Stomach smooth muscle (tissue), 2 donors: Measurements from ENCODE around the gene MAGOH.
"Not testable (repeated sequence)": the region's sequence is repeated elsewhere in the genome, so short reads cannot be mapped to it uniquely, and the experiment has no call there.

ENCODE experiments used
- H3K27ac ChIP-seq: one replicate; pipeline ENCODE4 v1.7.0; 2013; ENCODE audit warnings: mild to moderate bottlenecking, low read length, inconsistent platforms
- H3K27me3 ChIP-seq, 2 donors: one replicate each; pipeline ENCODE4 v1.7.0; 2013; ENCODE audit warnings: low read length in 2 of 2; ENCODE audit not compliant: insufficient read depth in 2 of 2, control insufficient read depth in 1 of 2
- H3K36me3 ChIP-seq, 2 donors: one replicate each; pipeline ENCODE4 v1.7.0; 2013; ENCODE audit warnings: low read length in 2 of 2; ENCODE audit not compliant: control insufficient read depth in 2 of 2, insufficient read depth in 2 of 2
- H3K4me1 ChIP-seq: one replicate; pipeline ENCODE4 v1.7.0; 2013; ENCODE audit warnings: low read length; ENCODE audit not compliant: control insufficient read depth, insufficient read depth
- H3K4me3 ChIP-seq, 2 donors: one replicate each; pipeline ENCODE4 v1.7.0; 2013; ENCODE audit warnings: low read length in 2 of 2
- H3K9ac ChIP-seq, 2 donors: one replicate each; pipeline ENCODE4 v1.7.0; 2013; ENCODE audit warnings: low read length in 2 of 2, mild to moderate bottlenecking in 1 of 2
- H3K9me3 ChIP-seq, 2 donors: one replicate each; pipeline ENCODE4 v1.7.0; 2013; ENCODE audit warnings: low read length in 2 of 2; ENCODE audit not compliant: control insufficient read depth in 2 of 2
- donor health status: healthy.
- donor health status: Pancreatic carcinoma.

Gene MAGOH

DNA sequence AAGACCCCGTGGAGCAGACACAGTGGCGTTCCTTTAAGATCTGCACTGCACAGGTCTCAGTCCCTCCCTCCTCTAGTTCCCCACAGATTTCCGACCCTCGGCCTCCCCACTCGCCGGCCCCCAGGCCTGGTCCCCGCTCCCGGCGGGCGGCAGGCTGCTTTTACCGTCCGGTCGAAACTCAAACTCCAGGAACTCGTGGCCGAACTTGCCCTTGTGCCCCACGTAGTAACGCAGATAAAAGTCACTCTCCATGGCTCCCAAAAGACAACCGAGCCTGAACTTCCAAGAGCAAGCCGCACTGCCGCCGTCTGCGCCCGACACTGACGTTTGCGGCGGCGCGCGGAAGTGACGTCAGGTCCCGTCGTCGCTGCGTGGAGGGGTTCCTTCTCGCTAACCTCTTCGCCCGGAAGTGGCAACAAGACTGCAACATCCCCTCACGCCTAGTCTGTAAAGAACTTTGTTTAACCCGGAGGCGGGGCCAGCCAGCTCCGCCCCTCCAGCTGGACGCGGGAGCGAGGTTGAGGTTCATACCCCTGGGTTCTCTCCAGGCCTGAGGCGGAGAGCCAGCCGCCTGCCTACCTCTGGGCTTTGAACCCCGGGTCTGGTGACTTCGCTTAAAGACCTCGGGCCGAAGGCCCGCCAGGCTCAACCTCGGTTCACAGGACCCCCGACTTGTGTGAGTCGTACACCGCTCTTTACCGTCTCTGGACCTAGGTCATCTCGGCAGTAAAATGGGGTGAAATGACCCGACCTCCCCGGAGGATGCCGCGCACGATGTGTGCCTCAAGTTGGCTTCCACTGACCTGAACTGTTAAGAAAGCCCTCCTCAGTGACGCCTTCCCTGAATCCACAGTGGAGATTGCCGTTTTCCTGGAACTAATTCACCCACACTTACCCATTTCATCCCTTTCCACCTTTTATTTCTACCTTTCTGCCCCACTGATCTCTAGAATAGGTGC is at the start of gene MAGOH:
Gene MAGOH (minus strand): TSS at position 322 of the 959 bp plus-strand sequence. CDS start 70 bp downstream, at position 252.
- Histone ChIP-seq H3K4me1 (peaks cover 24% of the 10 kb centered on the region), H3K9me3 (no peaks in the 10 kb centered on the region), H3K4me3 (peak within 1 kb of the TSS; percentile 94 to 100), H3K9ac (peak within 1 kb of the TSS; percentile 89 to 97), H3K27me3 (no peaks in the 10 kb centered on the region), H3K36me3 (peaks cover 14 to 25% of the 10 kb centered on the region in 2 donors), H3K27ac (peak within 1 kb of the TSS; percentile 74)

DNA sequence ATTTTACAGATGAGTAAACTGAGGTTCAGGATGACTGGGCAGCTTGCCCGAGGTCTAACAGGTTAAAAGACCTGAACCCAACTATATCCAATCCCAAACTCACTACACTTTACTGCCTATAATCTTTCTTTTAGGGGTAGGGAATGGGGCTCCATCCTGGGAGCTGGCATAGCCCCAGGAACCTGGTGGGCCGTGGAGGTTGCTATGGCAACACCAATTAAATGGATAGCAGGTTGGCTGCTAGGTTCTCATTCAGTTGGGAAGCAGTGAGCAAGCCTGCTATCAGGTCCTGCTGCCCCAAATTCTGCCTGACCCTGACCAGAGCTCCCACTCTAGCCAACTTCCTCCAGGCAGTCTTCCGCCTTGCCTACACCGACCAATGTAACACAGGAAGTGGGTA is 48.6 kb upstream of the MAGOH start:
- Histone ChIP-seq H3K27ac (no peak overlapping the region), H3K4me1 (no peaks in the 10 kb centered on the region), H3K4me3 (no peak overlapping the region), H3K9me3 (no peaks in the 10 kb centered on the region), H3K9ac (no peak overlapping the region), H3K36me3 (no peaks in the 10 kb centered on the region), H3K27me3 (no peaks in the 10 kb centered on the region)

DNA sequence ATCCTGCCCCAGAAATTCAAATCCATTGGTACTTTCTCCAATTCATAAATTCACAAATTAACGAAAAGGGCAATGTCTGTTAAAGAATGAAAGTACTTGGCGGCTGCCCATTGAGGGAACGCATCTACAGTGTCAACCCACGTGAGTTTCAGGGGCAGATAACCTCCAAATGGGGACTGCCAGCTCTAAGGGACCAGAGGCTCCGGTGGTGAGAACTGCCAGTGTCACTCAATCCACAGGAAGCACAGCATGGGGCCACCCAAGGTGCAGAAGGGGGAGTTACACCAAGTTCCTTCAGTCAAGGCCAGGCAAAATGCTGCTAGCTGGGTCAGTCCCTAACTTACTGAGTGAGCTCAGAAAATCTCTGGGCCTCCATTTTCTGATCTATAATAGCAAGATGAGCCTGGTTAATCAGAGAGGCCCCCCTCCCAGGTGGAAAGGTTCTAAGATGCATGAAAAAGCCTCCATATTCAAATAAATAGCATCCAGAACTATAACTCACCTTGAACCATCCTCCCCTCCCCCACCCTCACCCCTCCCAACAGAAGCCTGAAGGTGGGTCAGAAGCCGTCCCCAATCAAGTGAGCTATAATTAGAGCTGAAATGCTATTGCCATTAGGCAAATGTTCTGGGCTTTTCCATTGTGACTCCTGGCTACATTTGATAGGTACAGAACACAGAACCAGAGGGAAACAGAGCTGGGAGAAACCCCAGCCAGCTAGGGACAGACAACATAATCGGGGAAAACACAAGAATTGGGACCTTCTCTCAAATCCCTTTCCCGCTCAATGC is 47.8 kb upstream of the MAGOH start:
- Histone ChIP-seq H3K4me1 (no peaks in the 10 kb centered on the region), H3K36me3 (no peaks in the 10 kb centered on the region), H3K4me3 (no peak overlapping the region), H3K27me3 (no peaks in the 10 kb centered on the region), H3K9me3 (no peaks in the 10 kb centered on the region), H3K9ac (no peak overlapping the region), H3K27ac (no peak overlapping the region)

DNA sequence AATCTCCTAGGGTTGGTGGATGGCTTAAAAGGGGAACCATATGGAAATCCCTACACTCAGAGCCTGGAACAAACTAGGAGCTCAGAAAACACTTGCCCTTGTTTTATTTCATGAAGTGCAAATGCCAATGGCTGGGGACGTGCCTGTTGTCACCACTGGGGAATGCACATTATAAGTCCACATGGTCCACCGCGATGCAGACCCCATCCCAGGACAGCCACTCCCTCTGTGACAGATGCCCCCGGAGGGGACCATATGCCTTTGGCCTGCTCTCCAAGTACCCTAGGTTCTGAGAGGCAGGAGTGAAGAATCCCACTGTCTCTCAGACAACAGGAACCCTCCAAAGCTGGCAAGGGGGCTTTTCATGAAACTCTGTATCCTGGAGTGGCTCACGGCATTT is 47.2 kb upstream of the MAGOH start:
- Histone ChIP-seq H3K9me3 (no peaks in the 10 kb centered on the region), H3K27ac (no peak overlapping the region), H3K4me3 (no peak overlapping the region), H3K9ac (no peak overlapping the region), H3K27me3 (no peaks in the 10 kb centered on the region), H3K4me1 (no peaks in the 10 kb centered on the region), H3K36me3 (no peaks in the 10 kb centered on the region)

DNA sequence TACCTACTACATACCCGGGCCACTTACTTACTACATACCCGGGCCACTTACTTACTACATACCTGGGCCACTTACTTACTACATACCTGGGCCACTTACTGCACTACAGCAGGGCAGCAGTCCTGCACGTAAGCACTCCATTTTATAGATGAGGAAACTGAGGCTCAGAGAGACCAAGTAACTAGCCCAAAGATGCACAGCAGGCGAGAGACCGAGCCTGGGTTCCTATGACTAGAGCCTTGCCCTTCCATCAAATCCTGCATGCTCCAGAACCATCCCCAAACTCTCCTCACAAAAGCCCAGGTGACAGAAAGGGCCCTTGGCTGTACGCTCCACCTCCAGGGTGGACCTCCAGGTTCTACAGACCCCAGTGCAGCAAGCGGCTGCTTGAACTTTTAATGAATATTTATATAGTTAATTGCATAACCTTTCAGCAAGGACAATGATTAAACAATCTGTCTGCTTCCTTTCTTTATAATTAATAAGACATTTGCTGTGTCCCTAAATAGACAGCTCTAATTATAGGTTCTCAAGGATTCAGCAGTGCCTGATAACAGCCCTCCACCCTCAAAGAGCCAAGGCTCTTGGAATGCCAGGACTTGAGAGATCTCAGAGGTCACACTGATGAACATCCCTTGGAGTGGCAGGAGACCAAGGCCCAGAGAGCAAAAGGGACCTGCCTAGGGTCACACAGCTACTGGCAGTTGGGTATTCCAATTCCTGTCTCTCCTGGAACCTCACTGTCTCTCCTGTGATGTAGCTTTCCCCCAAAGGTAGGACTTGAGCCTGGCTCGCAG is 46.1 kb upstream of the MAGOH start:
- H3K4me3 ChIP-seq: no peak overlapping the region
- H3K4me1 ChIP-seq: no peaks in the 10 kb centered on the region
- no peaks in the 10 kb centered on the region for H3K27me3 ChIP-seq
- H3K27ac ChIP-seq: no peak overlapping the region
- H3K36me3 ChIP-seq: no peaks in the 10 kb centered on the region
- H3K9me3 ChIP-seq: no peaks in the 10 kb centered on the region
- no peak overlapping the region for H3K9ac ChIP-seq

DNA sequence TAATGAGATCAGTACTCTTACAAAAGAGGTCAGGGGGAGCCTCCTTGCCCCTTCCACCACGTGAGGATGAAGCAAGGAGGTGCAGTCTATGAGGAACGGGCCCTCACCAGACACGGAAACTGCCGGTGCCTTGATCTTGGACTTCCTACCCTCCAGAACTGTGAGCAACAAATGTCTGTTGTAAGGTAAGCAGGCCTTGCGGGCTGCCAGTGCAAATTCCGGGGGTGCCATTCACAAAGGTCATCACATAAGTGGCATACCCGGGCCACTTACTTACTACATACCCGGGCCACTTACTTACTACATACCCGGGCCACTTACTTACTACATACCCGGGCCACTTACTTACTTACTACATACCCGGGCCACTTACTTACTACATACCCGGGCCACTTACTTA is 44.8 kb upstream of the MAGOH start:
- not testable (repeated sequence) for H3K27ac ChIP-seq, H3K36me3 ChIP-seq, H3K9me3 ChIP-seq, H3K9ac ChIP-seq, H3K4me3 ChIP-seq, H3K27me3 ChIP-seq, H3K4me1 ChIP-seq

DNA sequence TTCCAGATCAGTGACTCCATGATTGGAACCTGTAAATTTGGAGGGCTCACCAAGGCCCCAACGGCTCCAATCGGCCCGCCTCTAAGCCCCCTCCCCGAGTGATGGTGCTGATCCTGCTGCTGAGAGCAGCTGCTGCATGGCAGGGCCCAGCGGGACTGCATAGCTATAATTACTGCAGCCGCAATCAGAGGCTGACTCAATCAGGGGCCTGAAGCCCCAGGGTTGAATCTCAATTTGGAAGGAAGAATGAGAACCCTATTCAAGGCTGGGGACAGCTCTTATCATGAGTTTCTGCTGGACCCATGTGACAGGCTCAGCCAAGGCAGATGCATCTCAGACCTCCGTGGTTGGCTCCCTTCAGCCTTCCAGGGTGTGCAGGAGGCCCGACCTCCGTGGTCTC is 42.8 kb upstream of the MAGOH start:
- H3K9me3 ChIP-seq: no peaks in the 10 kb centered on the region
- no peak overlapping the region for H3K4me3 ChIP-seq

DNA sequence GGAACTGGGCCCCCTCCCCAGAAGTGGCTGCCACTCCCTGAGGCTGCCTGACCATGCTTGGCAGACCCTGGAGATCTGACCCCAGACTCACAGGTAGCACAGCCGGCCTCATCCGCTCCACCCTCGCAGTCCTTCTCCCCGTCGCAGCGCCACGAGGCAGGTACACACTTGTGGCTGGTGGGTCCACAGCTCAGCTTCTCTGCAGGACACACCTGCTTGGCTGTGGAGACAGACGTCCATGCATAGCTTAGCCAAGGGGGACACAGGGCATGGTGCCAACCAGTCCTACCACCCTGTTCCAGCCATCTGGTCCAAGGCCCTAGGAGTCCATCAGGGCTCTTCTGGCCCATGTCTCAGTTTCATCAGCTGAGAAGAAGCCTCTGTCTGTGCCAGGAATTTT is 42.2 kb upstream of the MAGOH start:
- H3K4me3 ChIP-seq: no peak overlapping the region
- H3K36me3 ChIP-seq: no peaks in the 10 kb centered on the region
- H3K27ac ChIP-seq: no peak overlapping the region
- H3K9me3 ChIP-seq: no peaks in the 10 kb centered on the region
- no peak overlapping the region for H3K9ac ChIP-seq
- no peaks in the 10 kb centered on the region for H3K4me1 ChIP-seq
- H3K27me3 ChIP-seq: no peaks in the 10 kb centered on the region

More for the DNA sequence above, 42.8 kb upstream of the MAGOH start:
- Histone ChIP-seq H3K9ac (no peak overlapping the region), H3K27ac (no peak overlapping the region), H3K27me3 (no peaks in the 10 kb centered on the region), H3K36me3 (no peaks in the 10 kb centered on the region), H3K4me1 (no peaks in the 10 kb centered on the region)

DNA sequence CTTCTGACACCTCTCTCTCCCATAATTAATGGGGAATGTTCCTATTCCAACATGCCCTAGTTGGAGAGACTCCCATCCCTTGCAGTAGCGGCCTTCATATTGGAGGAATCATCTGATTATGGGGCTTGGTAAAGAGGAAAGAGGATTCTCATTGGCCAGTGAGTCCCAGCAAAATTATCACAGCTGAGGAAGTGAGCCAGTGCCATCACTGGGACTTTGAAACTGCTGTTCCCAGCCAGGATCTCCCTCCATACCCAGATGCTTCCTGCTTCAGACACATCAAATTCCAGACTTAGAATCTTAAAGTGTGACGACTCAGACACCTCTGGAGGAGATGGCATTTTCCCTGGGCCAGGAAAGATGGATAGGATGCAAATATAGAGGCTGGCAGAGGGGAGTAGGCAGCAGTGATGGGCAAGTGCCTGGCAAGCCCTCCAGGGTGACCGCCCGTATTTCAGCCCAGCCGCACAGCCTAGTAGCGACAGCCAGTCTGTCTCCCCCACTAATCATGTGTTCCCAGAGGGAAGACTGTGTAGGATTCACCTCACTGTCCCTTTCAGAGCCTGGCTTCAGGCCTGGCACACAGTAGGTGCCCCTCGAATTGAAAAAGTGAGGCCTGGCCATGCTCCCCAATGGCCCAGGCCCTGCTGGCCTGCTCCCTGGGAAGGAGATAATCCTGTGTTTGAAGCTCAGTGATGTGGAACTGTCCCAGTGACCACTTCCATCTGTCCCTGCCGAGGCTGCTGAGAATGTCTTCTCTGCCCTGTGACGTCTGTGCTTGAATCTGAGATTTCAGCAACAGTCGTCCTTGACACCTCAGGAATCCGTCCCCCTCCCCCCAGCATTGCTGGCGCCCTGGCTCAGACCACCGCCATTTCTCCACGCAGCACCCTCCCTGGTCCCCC is 41.2 kb upstream of the MAGOH start:
- no peaks in the 10 kb centered on the region for H3K9me3 ChIP-seq
- H3K9ac ChIP-seq: no peak overlapping the region
- no peaks in the 10 kb centered on the region for H3K27me3 ChIP-seq
- H3K36me3 ChIP-seq: no peaks in the 10 kb centered on the region
- H3K27ac ChIP-seq: no peak overlapping the region
- H3K4me1 ChIP-seq: no peaks in the 10 kb centered on the region
- H3K4me3 ChIP-seq: no peak overlapping the region
